Keratinocyte (primary cell): ENCODE measurements around the gene CPA3.

Experiments
- EZH2 ChIP-seq: IDR thresholded peaks from one replicate; pipeline ENCODE4 v1.6.1; 2012; ENCODE audit warnings: inconsistent platforms, mild to moderate bottlenecking, low read length, moderate library complexity
- TF ChIP-seq, protein P1 (sequence below), 3 experiments: IDR thresholded peaks in 1 of 3; conservative IDR thresholded peaks in 1 of 3; optimal IDR thresholded peaks in 1 of 3; 2 replicates in 2 of 3; 3 replicates in 1 of 3; pipeline versions ENCODE3 to v1.5.1; 2011; ENCODE audit warnings: low read length in 3 of 3, mild to moderate bottlenecking in 3 of 3, moderate library complexity in 2 of 3, control low read depth in 1 of 3, inconsistent platforms in 1 of 3; ENCODE audit not compliant: insufficient read depth in 2 of 3; ENCODE audit errors: extremely low read depth in 1 of 3

DNA sequence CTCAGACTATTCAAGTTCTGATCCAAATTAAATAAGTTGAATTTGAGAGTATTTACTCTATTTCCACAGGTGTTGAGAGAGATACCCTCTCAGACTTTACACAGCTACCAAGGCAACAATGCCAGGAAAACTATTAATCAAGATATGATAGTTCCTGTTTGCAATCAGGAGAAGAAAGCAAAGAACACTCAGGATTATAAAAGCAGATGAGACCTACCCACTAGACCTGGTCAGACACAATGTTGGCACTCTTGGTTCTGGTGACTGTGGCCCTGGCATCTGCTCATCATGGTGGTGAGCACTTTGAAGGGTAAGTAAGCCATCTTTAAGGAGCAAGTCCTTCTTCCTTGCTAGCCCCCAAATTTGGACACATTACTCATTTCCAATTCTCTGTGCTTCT is 37.5 kb upstream of the CPA3 start, which contains the start of gene CPB1:
- TF ChIP-seq, protein P1, sequence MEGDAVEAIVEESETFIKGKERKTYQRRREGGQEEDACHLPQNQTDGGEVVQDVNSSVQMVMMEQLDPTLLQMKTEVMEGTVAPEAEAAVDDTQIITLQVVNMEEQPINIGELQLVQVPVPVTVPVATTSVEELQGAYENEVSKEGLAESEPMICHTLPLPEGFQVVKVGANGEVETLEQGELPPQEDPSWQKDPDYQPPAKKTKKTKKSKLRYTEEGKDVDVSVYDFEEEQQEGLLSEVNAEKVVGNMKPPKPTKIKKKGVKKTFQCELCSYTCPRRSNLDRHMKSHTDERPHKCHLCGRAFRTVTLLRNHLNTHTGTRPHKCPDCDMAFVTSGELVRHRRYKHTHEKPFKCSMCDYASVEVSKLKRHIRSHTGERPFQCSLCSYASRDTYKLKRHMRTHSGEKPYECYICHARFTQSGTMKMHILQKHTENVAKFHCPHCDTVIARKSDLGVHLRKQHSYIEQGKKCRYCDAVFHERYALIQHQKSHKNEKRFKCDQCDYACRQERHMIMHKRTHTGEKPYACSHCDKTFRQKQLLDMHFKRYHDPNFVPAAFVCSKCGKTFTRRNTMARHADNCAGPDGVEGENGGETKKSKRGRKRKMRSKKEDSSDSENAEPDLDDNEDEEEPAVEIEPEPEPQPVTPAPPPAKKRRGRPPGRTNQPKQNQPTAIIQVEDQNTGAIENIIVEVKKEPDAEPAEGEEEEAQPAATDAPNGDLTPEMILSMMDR (optimal IDR thresholded peaks at IDR 0.05 in 1 of 3, IDR thresholded peaks at IDR 0.05 in 1 of 3, conservative IDR thresholded peaks at IDR 0.05 in 1 of 3; ENCODE audit: extremely low read depth in 1 of 3, insufficient read depth in 2 of 3, low read length in 3 of 3), result no peak
- no peak for TF ChIP-seq EZH2
